NCI-H2227 treated with DMSO at 0.1 percent for 48 hours (cell line): ENCODE measurements around the gene COL4A2.

Source experiments
- DNase-seq: peaks from one replicate; lab custom pipeline; 2025; lab: John Stamatoyannopoulos, UW

Gene COL4A2

DNA sequence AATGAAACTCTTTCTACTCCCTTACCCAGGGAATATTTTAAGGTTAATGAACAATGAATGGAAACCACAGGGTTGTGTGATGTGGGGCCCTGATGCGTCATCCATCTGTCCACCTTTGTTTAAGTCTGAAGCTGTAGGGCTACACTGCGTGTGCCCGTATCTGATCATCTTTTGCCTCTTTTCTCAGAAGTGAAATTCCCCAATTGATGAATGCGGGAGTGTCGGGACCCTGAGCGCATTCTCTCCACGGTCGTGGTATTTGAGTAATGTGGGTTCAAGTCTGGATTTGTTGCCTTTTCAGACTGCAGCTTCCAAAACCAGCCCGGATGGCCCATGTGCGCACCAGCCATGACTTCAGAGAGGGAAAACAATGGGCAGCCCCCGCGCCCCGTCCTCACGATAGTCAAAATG is 112.3 kb downstream of the COL4A2 start:
- no peak for DNase-seq

DNA sequence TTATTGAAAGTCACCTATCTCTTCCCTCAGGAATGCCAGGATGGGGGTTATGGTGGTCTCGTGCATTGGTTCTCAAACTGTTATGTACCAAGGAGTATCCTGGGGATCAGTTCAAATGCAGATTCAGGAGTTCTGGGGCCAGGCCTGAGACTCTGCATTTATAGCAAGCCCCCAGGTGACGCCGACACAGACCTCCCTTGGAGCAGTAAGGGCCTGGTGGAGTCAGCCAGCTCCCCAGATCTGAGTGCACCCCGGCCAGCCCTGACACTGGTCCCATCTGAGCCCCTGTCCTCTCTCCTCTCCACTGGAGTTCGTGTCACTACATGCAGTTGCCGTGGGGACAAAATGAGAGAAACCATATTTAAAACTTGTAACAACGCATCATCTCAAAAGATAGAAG is 112.9 kb downstream of the COL4A2 start:
- no peak for DNase-seq

DNA sequence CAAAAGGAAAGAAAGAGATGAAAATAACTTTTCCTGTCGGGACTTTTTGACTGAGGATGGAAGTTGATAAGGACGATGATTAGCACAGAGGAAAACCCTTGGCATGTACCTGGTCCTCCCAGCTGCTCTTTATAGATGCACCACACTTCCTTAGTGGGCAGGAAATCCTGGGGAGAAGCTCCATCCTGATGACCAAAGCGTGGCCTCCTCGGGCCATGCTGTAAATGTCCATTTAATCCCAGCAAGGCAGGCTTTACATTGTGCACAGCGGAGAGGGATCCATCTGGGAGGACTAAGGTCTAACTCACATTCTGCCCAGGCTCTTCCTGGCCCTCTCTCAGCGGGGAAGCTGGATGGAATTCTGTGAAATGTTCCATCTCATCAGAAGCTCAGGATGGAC is 113.5 kb downstream of the COL4A2 start:
- DNase-seq, result no peak

DNA sequence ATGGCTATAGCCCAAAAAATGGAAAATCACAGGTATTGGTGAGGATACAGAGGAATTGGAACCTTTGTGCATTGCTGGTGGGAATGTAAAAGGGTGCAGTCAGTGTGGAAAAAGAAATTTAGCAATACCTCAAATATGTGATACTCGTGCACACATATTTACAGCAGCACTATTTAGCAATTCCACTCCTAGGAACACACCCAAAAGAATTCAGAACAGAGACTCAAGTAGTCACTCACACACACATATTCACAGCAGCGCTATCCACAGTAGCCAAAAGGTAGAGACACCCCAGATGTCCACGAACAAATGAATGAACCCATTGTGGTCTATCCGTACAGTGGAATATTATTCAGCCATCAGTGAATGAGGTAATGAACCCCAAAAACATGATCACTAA is 114.0 kb downstream of the COL4A2 start:
- no peak for DNase-seq

DNA sequence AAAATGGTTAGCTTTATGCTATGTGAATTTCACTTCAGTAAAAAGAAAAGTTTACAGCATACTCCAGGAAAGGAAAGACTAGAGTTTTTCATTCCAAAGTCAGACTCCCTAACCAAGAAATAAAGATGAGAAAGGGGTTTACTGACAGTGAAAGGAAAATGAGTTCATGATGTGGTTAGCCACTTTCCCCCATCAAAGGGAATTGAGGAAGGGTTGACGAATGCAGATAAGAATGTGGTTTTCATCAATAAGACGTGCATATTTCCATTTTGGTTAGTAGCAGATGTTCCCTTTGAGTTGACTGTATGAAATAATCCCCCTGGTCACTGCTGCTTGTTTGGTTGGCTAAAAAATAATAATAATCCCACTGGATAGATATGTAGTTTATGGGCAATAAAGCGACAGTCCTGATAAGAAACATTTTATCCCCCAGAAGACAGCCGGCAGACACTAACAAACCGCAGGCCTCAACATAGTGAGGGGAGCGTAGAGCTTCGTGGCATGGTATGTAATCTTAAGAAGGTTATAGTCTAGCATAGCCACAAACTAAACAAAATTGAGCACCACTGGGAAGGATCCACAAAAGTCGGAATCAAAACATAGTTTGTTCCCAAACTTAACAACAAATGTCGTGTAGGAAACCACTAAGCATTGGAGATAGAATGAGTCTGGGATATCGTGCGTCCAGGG is 114.8 kb downstream of the COL4A2 start:
- DNase-seq, result no peak

DNA sequence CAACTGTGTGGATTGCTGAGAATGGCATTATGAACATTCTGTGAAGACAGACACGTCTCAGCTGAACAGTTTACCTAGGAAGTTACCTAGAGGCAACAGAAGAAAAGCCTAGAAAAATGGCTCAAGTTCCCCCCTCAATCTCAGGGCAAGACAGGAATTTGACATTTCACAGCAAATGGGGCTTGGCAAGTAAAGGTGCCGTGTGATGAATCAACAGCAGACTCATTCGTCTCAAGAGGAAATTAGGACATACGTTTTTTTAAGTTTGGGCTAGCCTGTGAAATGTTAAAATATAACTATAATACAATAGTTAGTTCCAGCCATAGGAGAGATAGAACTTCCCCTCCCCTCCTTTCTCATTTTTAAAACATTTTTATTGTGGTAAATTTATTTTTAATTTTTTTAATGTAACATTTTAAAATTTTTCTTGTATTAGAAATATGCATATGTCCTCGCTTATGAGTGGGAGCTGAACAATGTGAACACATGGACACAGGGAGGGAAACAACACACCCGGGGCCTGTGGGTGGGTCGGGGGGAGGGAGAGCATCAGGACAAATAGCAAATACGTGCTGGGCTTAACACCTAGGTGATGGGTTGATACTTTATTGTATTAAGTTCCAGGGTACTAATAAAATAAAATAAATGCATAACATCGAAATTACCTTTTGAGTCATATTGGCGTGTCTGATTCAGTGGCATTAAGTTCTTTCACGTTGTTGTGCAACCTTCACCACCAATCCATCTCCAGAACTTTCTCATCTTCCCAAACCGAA is 116.0 kb downstream of the COL4A2 start:
- no peak for DNase-seq

DNA sequence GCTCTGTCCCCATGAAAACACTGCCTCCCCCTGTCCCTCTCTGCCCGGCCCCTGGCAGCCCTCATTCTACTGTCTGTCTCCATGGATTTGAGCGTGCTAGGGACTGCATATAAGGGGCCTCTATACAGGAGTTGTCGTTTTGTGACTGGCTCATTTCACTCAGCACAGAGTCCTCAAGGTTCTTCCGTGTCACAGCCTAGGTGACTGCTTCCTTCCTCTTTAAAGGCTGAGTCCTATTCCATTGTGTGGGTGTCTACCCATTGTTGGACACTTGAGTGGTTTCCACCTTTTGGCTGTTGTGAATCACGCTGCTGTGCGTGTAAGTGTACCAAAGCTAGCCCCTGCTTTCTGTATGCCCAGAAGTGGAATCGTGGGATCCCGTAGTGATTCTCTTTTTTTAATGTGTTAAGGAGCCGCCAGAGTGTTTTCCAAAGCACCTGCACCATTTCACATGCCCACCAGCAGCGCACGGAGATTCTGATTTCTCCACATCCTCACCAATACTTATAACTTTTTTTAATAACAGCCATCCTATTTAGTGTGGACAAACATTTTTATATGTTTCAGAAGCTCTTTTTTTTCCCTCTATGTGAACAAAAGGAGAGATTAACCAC is 116.7 kb downstream of the COL4A2 start:
- no peak for DNase-seq

DNA sequence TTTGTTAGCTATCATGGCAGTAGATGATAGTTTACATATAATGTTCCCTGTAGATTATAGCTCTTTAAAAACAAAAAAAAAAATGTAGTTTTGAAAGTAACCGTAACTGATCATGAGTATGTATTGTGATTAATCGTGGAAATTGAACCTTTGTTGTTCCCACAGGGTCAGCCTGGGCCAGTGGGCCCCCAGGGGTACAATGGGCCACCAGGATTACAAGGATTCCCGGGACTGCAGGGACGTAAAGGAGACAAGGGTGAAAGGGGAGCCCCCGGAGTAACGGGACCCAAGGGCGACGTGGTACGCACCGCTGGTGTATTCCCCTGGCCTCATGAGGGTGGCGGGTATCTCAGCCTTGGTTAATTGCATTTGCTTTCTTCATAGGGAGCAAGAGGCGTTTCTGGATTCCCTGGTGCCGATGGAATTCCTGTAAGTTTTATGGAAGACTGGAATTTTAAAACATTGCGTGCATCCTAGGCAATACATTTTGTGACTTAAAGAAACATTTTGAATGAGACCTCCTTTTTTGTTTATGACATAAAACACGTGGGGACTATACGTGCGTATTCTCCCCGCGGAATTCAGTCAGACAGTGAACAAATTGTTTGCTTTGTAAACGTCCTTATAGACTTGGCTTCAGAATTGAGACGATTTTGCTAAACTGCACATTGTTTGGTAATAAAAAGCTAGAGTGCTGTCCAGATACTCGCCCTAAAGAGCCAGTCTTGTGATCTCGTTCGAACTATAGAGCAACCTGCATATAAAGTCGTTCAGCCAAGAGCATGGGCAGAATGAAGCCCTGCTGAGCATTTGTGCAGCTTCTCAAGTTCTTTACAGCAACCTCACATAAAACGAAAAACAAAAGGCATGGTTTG is 117.7 kb downstream of the COL4A2 start:
- no peak for DNase-seq

DNA sequence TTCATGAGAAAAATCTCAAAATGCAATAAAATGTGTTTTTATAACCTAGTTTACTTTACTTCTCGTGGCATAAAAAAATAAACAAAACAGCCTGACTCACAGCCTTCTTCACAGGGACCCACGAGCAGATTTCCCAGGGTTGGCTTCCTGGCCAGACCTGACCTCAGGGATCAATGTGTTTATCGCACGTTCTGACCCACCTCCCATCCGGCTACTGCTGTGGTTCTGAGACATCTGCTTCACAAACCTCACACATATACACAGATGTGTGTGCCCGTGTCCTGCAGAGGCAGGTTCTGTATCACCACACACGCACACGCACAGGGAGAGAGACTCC is 118.3 kb downstream of the COL4A2 start:
- no peak for DNase-seq

DNA sequence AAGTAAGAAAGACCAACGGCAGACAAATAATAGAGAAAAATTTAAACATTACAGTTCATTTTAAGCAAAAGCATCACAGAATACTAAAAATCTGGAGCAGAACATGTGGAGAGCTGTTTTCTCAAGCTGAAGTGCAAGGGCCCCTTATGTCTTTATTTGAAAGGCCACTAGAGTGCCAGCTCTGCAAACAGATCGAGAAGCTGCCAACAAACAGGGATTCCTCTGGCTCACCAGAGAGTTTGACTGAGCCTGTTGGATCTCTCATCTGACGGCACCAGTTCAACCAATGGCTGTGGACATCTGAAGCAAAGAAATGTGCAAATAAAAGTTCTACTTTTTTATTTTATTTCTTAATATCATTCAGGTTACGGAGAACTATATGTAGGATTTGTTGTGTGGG is 119.7 kb downstream of the COL4A2 start:
- no peak for DNase-seq

DNA sequence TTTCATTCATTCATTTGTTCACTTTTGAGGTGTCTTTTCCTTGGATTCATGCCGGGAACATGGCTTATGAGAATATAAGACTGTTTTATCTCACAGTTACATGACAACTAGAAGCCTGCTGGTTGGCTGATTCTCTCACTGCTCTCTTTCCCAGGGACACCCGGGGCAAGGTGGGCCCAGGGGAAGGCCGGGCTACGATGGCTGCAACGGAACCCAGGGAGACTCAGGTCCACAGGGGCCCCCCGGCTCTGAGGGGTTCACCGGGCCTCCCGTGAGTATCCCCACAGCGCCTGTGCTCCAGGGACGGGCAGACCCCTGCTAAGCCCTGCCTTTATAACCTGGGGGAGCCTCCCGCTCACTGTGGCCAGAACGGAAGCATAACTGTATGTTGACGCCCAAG is 121.2 kb downstream of the COL4A2 start:
- DNase-seq, result no peak

DNA sequence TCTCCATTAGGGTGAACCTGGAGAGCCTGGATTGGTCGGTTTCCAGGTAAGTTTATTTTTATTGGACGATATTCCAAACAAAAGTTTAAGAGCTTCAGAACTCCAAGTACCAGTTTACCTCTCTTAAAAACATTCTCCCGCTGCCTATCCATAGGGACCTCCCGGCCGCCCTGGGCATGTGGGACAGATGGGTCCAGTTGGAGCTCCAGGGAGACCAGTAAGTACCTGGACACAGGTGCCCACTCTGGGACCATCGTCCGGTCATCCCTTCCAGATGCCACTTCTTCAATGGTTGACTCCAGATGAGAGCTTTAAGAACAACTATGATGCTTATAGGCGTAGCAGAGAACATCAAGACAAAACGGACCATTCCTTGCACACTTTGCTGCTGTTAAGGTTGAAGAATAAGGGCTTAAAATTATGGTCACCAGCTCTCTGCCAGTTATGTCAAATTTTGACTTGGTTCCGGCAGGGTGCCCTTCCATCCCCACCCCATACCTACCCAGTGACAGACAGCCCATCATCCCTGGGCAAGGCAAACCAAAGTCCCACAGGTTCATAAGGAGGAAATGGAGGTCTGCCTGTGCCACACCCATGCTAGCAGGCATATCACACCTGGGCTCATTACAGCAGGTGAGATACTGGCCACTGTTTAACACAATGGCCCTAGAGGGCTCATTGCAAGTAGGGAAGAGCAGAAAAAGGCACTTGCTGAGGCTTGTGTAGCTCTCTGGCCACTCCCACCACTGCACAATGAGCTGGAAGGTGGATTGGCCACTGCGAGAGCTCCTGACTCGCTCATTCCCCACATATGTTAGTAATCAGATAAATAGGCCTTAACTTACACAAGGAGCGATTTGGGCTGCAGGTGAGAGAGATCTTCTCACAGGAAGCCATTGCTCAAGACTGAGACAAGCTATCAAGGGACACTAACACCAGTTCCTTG is 123.6 kb downstream of the COL4A2 start:
- no peak for DNase-seq

DNA sequence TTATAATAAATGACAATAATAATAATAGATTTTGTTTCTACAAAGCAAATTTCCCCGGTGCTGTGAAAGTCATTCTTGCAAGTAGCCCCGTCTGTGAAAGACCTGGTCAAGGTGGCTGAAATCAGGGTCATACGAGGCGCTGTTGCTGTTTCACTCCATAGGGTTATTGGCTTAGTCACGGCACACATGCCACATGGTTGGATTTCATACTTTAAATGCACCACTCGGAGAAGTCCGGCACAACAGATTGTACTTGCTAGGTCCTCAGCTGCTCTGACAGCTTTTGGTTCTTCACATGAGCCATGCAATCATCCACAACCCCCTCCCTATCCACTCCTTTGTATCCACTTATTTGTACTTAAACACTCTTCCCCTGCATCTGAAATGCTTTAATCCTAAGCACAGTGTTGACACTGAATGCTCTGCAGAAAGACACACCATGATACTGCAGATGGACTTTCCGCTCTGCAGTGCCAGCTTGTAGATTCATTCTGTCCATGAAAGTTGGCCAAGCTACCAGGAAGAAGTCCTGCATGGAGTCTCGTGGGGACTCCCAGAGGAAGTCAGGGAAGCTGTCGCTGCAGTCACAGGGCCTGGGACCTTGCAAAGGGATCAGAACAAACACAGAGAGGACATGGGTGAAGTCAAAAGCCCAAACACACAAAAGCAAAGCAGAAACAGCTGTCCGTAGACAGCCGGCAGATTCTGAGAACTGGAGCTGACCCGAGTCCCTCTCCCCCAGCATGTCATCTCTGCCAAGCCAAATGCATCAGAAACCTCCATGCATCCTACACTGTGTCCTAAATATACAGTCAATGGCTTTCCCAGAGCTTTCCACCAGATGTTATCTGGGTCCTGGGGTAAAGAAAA is 124.6 kb downstream of the COL4A2 start:
- DNase-seq, result no peak

DNA sequence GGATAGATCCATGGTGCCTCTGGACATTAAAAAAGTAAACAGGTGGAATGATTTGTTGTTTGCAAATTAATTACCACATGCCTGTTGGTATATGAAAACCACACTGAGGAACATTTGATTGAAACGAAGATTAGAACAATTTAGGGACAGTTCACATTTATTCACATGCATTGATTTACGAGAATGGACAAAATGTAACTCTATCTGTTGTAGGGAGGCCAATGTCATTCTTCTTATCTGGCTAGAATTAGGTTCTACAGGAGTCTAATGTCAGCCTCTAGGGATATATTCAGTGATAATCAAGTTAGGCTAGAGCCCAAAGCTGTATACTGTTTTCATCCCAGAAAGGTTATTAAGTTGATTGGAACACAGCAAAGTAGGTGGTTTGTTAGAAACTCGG is 125.4 kb downstream of the COL4A2 start:
- DNase-seq, result no peak

DNA sequence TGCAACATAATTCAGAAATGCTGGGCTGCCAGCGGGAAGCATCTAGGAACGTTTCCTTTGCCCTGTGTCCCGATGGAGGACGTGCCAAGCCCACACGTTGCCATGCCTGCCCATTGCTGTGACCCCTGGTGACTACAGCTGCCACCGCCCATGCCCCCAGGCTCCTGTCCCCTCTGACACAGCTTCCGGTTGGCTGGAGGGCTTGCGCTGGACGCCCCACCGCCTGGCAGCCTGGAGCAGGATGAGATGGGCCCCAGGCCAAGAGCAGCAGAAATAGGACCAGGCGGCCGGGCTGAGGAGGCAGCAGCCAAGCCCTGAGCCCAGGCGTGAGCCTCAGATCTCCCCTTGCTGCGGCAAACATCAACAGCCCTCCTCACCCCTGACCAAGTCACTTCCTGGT is 125.9 kb downstream of the COL4A2 start:
- no peak for DNase-seq

DNA sequence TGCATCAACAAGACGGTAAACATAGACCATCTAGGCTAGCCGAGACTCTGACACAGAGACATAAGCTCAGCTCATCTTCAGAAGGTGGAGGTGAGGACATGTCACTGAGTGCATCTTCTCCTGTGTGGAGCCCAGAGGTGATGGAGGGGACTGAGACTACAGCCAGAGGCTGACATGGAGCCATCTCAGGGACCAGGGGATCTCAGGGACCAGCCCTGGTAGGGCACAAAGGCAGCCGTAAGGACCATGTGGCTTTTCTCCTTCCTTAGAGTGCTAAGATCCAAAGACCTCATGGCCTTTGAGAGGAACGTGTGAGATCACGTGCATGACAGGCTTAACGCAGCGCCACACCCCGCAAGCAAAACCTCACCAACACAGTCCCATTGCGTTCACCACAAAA is 127.5 kb downstream of the COL4A2 start:
- no peak for DNase-seq

DNA sequence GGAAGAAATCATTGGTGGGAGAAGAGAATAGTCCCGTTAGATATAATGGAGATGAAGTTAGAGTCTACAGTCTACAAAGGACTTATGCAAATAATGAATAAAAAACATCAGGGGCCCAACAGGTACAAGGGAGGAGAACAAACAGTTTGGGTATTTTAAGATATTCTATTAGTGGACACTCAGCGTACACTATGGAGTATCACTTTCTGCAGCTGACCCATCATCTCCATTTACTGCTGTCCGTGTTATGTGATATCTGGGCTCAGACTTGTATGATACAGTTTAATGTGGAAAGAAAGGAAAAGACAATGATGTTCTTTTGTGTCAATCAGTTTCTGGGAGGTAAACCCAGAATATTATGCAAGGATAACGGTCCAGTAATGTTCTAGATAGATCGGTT is 128.2 kb downstream of the COL4A2 start:
- no peak for DNase-seq

DNA sequence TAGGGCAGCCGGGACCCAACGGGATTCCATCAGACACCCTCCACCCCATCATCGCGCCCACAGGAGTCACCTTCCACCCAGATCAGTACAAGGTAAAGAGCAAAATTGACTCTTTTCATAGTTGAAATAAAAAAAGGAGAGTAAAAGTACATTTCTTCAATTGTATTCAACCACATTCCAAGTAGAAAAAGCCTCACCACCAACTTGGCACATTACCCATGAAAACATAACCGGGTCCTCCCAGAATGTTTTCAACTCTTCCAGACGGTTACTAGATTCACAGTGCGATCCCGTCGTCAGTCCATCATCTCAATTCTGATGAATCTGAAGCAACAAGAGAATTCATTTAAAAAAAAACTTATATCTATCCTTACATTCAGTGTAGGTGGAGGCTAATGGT is 129.2 kb downstream of the COL4A2 start:
- DNase-seq, result no peak

DNA sequence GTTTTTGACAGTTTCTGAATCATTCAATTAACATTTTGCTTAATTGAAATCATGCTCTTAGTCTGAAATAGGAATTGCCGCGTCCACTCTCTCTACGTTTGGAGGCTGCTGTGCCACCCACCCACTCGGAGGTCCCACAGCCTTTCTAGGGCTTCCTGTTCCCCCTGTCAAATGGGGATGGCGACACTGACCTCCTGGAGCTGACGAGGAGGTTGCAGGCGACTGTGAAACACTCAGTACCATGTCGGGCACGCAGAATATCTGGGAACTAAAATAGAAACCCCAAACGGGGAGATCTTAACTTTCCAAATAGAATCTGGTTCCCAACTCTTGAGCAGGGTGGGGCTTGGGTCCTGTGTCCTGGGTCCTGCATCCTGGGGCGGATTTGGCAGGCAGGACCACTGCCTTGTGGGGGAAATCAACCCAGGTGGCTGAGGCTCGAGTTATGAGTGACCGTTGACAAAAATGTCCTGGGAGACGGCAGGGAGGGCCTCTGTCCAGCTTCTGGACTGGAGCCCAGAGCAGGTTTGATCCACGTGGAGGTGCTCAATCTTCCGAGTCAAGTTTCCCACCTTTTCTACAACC is 129.8 kb downstream of the COL4A2 start:
- DNase-seq, result no peak

DNA sequence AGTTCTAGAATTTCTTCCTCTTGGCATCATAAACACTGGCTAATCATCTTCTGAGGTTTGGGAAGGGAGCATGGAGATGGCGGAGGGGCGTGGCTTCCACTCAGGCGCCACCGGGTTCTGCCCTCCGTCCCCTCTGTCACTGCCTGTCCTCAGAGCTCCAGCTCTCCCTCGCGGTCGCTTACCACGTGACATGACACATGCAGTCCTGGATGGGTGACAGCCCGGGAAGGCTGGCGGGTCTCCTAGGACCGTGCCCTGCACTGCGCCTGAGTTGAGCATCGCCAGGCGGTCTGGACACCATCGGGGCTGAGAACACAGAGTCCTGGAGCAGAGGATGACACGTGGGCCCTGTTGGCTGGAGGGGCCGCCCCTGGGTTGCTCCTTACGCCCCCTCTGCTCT is 131.1 kb downstream of the COL4A2 start:
- DNase-seq, result no peak
